NB4 (cell line): ENCODE data around the gene NACC2.

Experiments
- POLR2A ChIP-seq: IDR thresholded peaks from 2 replicates; pipeline ENCODE4 v1.6.1; 2011; ENCODE audit warnings: mild to moderate bottlenecking; ENCODE audit not compliant: insufficient read length; ENCODE audit errors: extremely low read depth
- TF ChIP-seq, protein P1 (sequence below): IDR thresholded peaks from one replicate; pipeline ENCODE4 v1.5.1; 2012; ENCODE audit warnings: low read depth, low read length

DNA sequence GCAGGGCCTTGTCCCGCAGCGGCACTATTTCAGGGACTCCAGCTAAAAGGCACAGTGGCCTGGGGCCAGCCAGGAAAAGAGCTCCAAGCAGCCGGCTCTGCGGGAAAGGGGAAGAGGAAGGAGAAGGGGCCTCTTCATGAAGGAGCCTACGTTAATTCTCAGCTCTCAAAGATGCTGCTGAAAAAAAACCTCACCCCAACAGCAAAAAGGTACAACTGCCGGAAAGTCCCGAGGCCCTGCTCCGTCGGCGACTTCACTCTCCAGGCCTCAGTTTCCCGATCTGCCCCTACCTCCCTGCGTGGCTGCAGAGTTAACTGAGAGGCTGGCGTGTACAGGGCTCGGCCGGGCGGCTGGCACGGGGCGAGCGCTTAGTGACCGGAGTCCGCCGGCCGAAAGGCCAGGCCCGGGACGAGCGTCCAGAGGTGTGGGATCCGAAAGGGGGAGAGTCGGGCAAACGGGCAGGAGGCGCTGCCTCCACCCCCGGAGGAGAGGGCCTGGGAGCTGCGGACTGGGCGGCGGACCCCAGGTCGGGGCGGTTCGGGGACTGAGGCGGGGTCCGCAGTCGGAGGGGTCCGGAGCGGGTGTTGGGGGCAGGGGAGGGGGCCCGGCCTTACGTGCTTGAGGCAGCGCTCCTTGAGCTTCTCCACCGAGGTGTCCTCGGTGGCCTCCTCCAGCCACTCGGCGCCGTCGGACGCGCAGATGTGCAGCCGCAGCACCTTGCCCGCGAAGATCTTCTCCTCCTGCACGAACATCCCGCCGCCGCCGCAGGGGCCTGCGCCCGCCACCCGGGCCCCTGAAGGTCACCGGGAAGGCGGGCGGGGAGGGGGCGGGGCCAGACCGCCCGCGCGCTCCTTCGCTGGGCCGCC lies 134.4 kb downstream of the NACC2 start:
- TF ChIP-seq, protein P1, sequence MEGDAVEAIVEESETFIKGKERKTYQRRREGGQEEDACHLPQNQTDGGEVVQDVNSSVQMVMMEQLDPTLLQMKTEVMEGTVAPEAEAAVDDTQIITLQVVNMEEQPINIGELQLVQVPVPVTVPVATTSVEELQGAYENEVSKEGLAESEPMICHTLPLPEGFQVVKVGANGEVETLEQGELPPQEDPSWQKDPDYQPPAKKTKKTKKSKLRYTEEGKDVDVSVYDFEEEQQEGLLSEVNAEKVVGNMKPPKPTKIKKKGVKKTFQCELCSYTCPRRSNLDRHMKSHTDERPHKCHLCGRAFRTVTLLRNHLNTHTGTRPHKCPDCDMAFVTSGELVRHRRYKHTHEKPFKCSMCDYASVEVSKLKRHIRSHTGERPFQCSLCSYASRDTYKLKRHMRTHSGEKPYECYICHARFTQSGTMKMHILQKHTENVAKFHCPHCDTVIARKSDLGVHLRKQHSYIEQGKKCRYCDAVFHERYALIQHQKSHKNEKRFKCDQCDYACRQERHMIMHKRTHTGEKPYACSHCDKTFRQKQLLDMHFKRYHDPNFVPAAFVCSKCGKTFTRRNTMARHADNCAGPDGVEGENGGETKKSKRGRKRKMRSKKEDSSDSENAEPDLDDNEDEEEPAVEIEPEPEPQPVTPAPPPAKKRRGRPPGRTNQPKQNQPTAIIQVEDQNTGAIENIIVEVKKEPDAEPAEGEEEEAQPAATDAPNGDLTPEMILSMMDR = no peak
- no peak for TF ChIP-seq POLR2A
